ENCODE data around the gene DLGAP1. TPM values are rescaled to one million over a fixed set of nuclear protein-coding genes. Genes with fewer than 3 reads are reported as not detected.

DLGAP1 gene
- total and polyA plus RNA-seq, 2 of the 13 experiments (the other 11 are each of a cell fraction or from before 2014, with no cell fraction given), result 0.01 TPM; not detected in 1

DNA sequence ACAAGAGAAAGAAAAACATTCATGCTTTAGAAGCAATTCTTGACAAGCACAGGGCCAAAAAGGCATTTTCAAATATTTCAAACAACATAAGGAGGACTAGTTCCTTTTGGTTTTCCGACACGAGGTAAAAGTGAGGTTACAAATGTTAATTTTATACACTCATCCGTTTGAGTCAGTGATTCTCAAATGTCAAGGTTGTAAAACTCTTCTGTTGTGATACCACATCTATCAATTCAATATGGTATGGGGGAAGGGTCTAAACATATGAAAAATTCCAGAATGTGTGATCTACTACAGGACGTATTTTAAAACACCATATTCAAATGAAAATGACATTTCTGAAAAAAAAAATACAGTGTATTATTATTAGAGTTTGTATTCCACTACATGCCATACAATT, 952.5 kb downstream of the DLGAP1 start (continued):
- TF ChIP-seq THYN1 (CRISPR knock-in tag; IDR thresholded peaks at IDR 0.05; ENCODE audit: borderline replicate concordance, low read depth), result no peak
- TF ChIP-seq MTERF4 (CRISPR knock-in tag; IDR thresholded peaks at IDR 0.05), result no peak
- TF ChIP-seq, protein P1, sequence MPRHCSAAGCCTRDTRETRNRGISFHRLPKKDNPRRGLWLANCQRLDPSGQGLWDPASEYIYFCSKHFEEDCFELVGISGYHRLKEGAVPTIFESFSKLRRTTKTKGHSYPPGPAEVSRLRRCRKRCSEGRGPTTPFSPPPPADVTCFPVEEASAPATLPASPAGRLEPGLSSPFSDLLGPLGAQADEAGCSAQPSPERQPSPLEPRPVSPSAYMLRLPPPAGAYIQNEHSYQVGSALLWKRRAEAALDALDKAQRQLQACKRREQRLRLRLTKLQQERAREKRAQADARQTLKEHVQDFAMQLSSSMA (CRISPR knock-in tag; IDR thresholded peaks at IDR 0.05), result no peak

GRCh38 chr18:3500016-3500415, 955.1 kb downstream of the DLGAP1 start:
- Histone ChIP-seq H3K4me2 (ENCODE audit: low read depth, low read length) (no peak overlapping the region), H3K36me3 (replicated peaks in 1 of 2; ENCODE audit: control insufficient read depth in 1 of 2, insufficient read depth in 2 of 2, low read length in 2 of 2) (no peaks in the 10 kb centered on the region), H4K20me1 (ENCODE audit: insufficient read depth, low read length) (no peaks in the 10 kb centered on the region), H3K4me1 (ENCODE audit: insufficient read depth, low read length) (peaks cover 17% of the 10 kb centered on the region), H3K79me2 (ENCODE audit: insufficient read depth, low read length) (no peaks in the 10 kb centered on the region), H3K27ac (ENCODE audit: extremely low read length, insufficient read depth, low read length) (no peak overlapping the region), H3K27me3 (ENCODE audit: control insufficient read depth in 1 of 2, insufficient read depth in 2 of 2, low read length in 2 of 2) (peaks cover 0 to 45% of the 10 kb centered on the region in 2 experiments; a peak in 4 of 5 replicates), H3K4me3 (replicated peaks in 1 of 3; ENCODE audit: insufficient read depth in 1 of 3, low read depth in 2 of 3, low read length in 3 of 3) (no peak overlapping the region), H3K9ac (ENCODE audit: insufficient read depth, low read depth, low read length) (no peak overlapping the region), H3K9me3 (ENCODE audit: low read length) (no peaks in the 10 kb centered on the region), H2AFZ (ENCODE audit: low read length) (no peak overlapping the region)
- ATAC-seq, result no peak
- BruUV-seq (replicated peaks), result no TSS peak
- TF ChIP-seq PAXIP1 (CRISPR knock-in tag; conservative IDR thresholded peaks at IDR 0.05), result no peak
- no peak for TF ChIP-seq SOX13 (IDR thresholded peaks at IDR 0.05)
- TF ChIP-seq SOX13 (CRISPR knock-in tag; conservative IDR thresholded peaks at IDR 0.05 in 1 of 2, IDR thresholded peaks at IDR 0.05 in 1 of 2), result peak in 1 of 2 experiments; percentile 53; a peak in 1 of 4 replicates
- no peak for TF ChIP-seq FOSL2 (CRISPR knock-in tag; IDR thresholded peaks at IDR 0.05)
- in situ Hi-C loops (cut with HindIII; ENCODE audit: extremely low pct_ligation_motif_present, low pct_unique_long_range_greater_than_20kb) (no loop called here), intact Hi-C loops (cut with micrococcal nuclease; ENCODE audit: unreplicated experiment) (no loop called here)
- CTCF ChIA-PET (ENCODE audit: low intra/inter-chr PET ratio, low total read pairs), result no interaction called here
- WGBS (ENCODE audit: low lambda C conversion rate), result 7% methylated on average over 5 of the region's 5 CpGs
- peak; percentile 8 for DNase-seq (ENCODE audit: low spot score)
- FAIRE-seq, result no peak
- POLR2A ChIA-PET, result no interaction called here

Measured in HepG2 (cell line).